CD4-positive, CD25-positive, alpha-beta regulatory T cell (primary cell): Measurements from ENCODE around the gene F13A1. TPM values are rescaled to one million over a fixed set of nuclear protein-coding genes. Genes with fewer than 3 reads are reported as not detected.

ENCODE experiments used
- ATAC-seq, 2 donors: fragments of 150-1000 bp; cut with Tn5 transposase; one replicate each; pipeline ENCODE4 v1.10.0; 2021; ENCODE audit warnings: low read depth in 2 of 2, moderate number of reproducible peaks in 2 of 2, moderate library complexity in 1 of 2
- DNase-seq, 3 donors: peaks; one replicate each; pipeline versions ENCODE4 v3.0.0 to v3.0.0-alpha.2; 2012 to 2022; ENCODE audit warnings: mixed read lengths in 1 of 3
- H3K27ac ChIP-seq: one replicate; pipeline ENCODE4 v1.7.0; 2013; ENCODE audit warnings: mild to moderate bottlenecking, low read length; ENCODE audit not compliant: insufficient read depth, poor library complexity, severe bottlenecking
- H3K27me3 ChIP-seq: one replicate; pipeline ENCODE4 v1.7.0; 2013; ENCODE audit warnings: low read length; ENCODE audit not compliant: control insufficient read depth, insufficient read depth
- H3K36me3 ChIP-seq: one replicate; pipeline ENCODE4 v1.7.0; 2013; ENCODE audit warnings: mild to moderate bottlenecking, low read length, moderate library complexity; ENCODE audit not compliant: control insufficient read depth, insufficient read depth
- H3K4me1 ChIP-seq: 2 replicates; pipeline ENCODE4 v1.7.0; 2013; ENCODE audit warnings: mild to moderate bottlenecking, low read length; ENCODE audit not compliant: insufficient read depth, control insufficient read depth, poor library complexity, severe bottlenecking
- H3K4me3 ChIP-seq: one replicate; pipeline ENCODE4 v1.7.0; 2013; ENCODE audit warnings: low read depth, mild to moderate bottlenecking, low read length, moderate library complexity
- H3K9me3 ChIP-seq, 2 experiments: 1 replicate in 1 of 2; 2 replicates in 1 of 2; pipeline ENCODE4 v1.7.0; 2013; ENCODE audit warnings: low read length in 2 of 2, mild to moderate bottlenecking in 1 of 2, moderate library complexity in 1 of 2; ENCODE audit not compliant: control insufficient read depth in 2 of 2
- H3K27ac Mint-ChIP-seq, 3 donors: one replicate each; pipeline ENCODE4 v1.8.0; 2020 to 2022; ENCODE audit warnings: mild to moderate bottlenecking in 3 of 3, mixed read lengths in 3 of 3, moderate library complexity in 2 of 3
- H3K27me3 Mint-ChIP-seq: one replicate; pipeline ENCODE4 v1.8.0; 2022; ENCODE audit warnings: mild to moderate bottlenecking, mixed read lengths
- H3K36me3 Mint-ChIP-seq: one replicate; pipeline ENCODE4 v1.8.0; 2020; ENCODE audit warnings: mixed read lengths
- H3K4me1 Mint-ChIP-seq, 4 donors: one replicate each; pipeline ENCODE4 v1.8.0; 2020 to 2022; ENCODE audit warnings: mixed read lengths in 4 of 4, mild to moderate bottlenecking in 1 of 4
- H3K4me3 Mint-ChIP-seq, 4 donors: one replicate each; pipeline ENCODE4 v1.8.0; 2020 to 2022; ENCODE audit warnings: mild to moderate bottlenecking in 4 of 4, mixed read lengths in 4 of 4, moderate library complexity in 3 of 4
- H3K9me3 Mint-ChIP-seq, 7 donors: one replicate each; pipeline ENCODE4 v1.8.0; 2020 to 2022; ENCODE audit warnings: mixed read lengths in 7 of 7, mild to moderate bottlenecking in 3 of 7, moderate library complexity in 2 of 7
- polyA plus RNA-seq, 4 donors: library from polyadenylated mRNA; unstranded; fragments of 300-500 nt; fragmentation: Illumina TruSeq; gene quantifications; one replicate each; pipeline ENCODE4 v1.2.3, GENCODE V29; 2021
- total RNA-seq: library from RNA; stranded (reverse); gene quantifications from one replicate; pipeline ENCODE4 v1.2.3, GENCODE V29; 2022

F13A1 gene
- total and polyA plus RNA-seq, 5 donors from 2014 or later, result 0.16 to 21.1 TPM; not detected in 3

GRCh38 chr6:6164367-6164766 is 156.1 kb downstream of the F13A1 start:
- DNase-seq (no peak), ATAC-seq (no peak)
- Mint-ChIP-seq H3K27ac (no peak overlapping the region), H3K9me3 (peaks cover 0 to 3% (median 0%) of the 10 kb centered on the region in 7 donors), H3K36me3 (no peaks in the 10 kb centered on the region), H3K4me3 (no peak overlapping the region), H3K27me3 (no peaks in the 10 kb centered on the region), H3K4me1 (no peaks in the 10 kb centered on the region)
- Histone ChIP-seq H3K4me1 (no peaks in the 10 kb centered on the region), H3K27ac (no peak overlapping the region), H3K27me3 (no peaks in the 10 kb centered on the region), H3K4me3 (no peak overlapping the region), H3K9me3 (no peaks in the 10 kb centered on the region), H3K36me3 (no peaks in the 10 kb centered on the region)

- H3K27ac ChIP-seq, result no peak overlapping the region
- no peaks in the 10 kb centered on the region for H3K36me3 ChIP-seq
- H3K4me1 Mint-ChIP-seq, result no peaks in the 10 kb centered on the region
- H3K4me1 ChIP-seq, result no peaks in the 10 kb centered on the region
- H3K27me3 Mint-ChIP-seq, result peaks cover 8% of the 10 kb centered on the region
- no peaks in the 10 kb centered on the region for H3K9me3 ChIP-seq
- H3K36me3 Mint-ChIP-seq, result no peaks in the 10 kb centered on the region
- no peak for DNase-seq
- no peak overlapping the region for H3K4me3 ChIP-seq
- peaks cover 2% of the 10 kb centered on the region for H3K27me3 ChIP-seq
- no peaks in the 10 kb centered on the region for H3K9me3 Mint-ChIP-seq
- no peak overlapping the region for H3K27ac Mint-ChIP-seq
- no peak overlapping the region for H3K4me3 Mint-ChIP-seq
- ATAC-seq, result no peak
Observed at GRCh38 chr6:6154335-6154734, 166.1 kb downstream of the F13A1 start.

- Histone ChIP-seq H3K27me3 (peaks cover 2% of the 10 kb centered on the region), H3K9me3 (no peaks in the 10 kb centered on the region), H3K36me3 (no peaks in the 10 kb centered on the region), H3K4me3 (no peak overlapping the region), H3K4me1 (no peaks in the 10 kb centered on the region), H3K27ac (no peak overlapping the region)
- Mint-ChIP-seq H3K27me3 (peaks cover 8% of the 10 kb centered on the region), H3K4me1 (no peaks in the 10 kb centered on the region), H3K9me3 (no peaks in the 10 kb centered on the region), H3K4me3 (no peak overlapping the region), H3K36me3 (no peaks in the 10 kb centered on the region), H3K27ac (no peak overlapping the region)
- ATAC-seq, result no peak
- no peak for DNase-seq
Observed at GRCh38 chr6:6152060-6152459, 168.4 kb downstream of the F13A1 start.

GRCh38 chr6:6148192-6148815 is 172.2 kb downstream of the F13A1 start:
- no peaks in the 10 kb centered on the region for H3K36me3 ChIP-seq
- no peaks in the 10 kb centered on the region for H3K27me3 Mint-ChIP-seq
- no peaks in the 10 kb centered on the region for H3K27me3 ChIP-seq
- no peak overlapping the region for H3K27ac ChIP-seq
- H3K9me3 ChIP-seq, result peaks cover 0 to 2% of the 10 kb centered on the region in 2 experiments
- peaks cover 0 to 7% (median 0%) of the 10 kb centered on the region in 7 donors for H3K9me3 Mint-ChIP-seq
- H3K4me1 ChIP-seq, result no peaks in the 10 kb centered on the region
- ATAC-seq, result no peak
- H3K36me3 Mint-ChIP-seq, result no peaks in the 10 kb centered on the region
- no peak overlapping the region for H3K4me3 ChIP-seq
- DNase-seq, result no peak
- H3K4me3 Mint-ChIP-seq, result no peak overlapping the region
- no peaks in the 10 kb centered on the region for H3K4me1 Mint-ChIP-seq
- no peak overlapping the region for H3K27ac Mint-ChIP-seq

GRCh38 chr6:6131492-6132109 is 188.9 kb downstream of the F13A1 start:
- Mint-ChIP-seq H3K27me3 (peaks cover 5% of the 10 kb centered on the region), H3K9me3 (peaks cover 0 to 2% (median 0%) of the 10 kb centered on the region in 7 donors)

GRCh38 chr6:6125495-6125894 is 195.0 kb downstream of the F13A1 start:
- Mint-ChIP-seq H3K27ac (peak overlapping the region in 1 of 3 donors; percentile 1), H3K4me1 (no peaks in the 10 kb centered on the region), H3K27me3 (peaks cover 10% of the 10 kb centered on the region), H3K4me3 (no peak overlapping the region), H3K9me3 (peaks cover 0 to 17% (median 4%) of the 10 kb centered on the region in 7 donors), H3K36me3 (no peaks in the 10 kb centered on the region)
- H3K4me3 ChIP-seq, result no peak overlapping the region
- DNase-seq (no peak), ATAC-seq (no peak)
- no peaks in the 10 kb centered on the region for H3K36me3 ChIP-seq
- H3K9me3 ChIP-seq, result no peaks in the 10 kb centered on the region
- H3K4me1 ChIP-seq, result no peaks in the 10 kb centered on the region
- H3K27me3 ChIP-seq, result peaks cover 2% of the 10 kb centered on the region
- H3K27ac ChIP-seq, result no peak overlapping the region

More at GRCh38 chr6:6131492-6132109, 188.9 kb downstream of the F13A1 start:
- Histone ChIP-seq H3K27ac (no peak overlapping the region), H3K4me1 (no peaks in the 10 kb centered on the region), H3K4me3 (no peak overlapping the region), H3K9me3 (no peaks in the 10 kb centered on the region), H3K27me3 (no peaks in the 10 kb centered on the region), H3K36me3 (no peaks in the 10 kb centered on the region)
- Mint-ChIP-seq H3K4me1 (no peaks in the 10 kb centered on the region), H3K36me3 (no peaks in the 10 kb centered on the region), H3K27ac (no peak overlapping the region), H3K4me3 (no peak overlapping the region)
- DNase-seq (peak in 2 of 3 donors; percentile 6 to 48), ATAC-seq (no peak)

GRCh38 chr6:6123803-6124202 is 196.7 kb downstream of the F13A1 start:
- Mint-ChIP-seq H3K4me1 (no peaks in the 10 kb centered on the region), H3K27ac (no peak overlapping the region), H3K9me3 (peaks cover 2 to 17% (median 7%) of the 10 kb centered on the region in 7 donors), H3K27me3 (peaks cover 16% of the 10 kb centered on the region), H3K4me3 (no peak overlapping the region), H3K36me3 (no peaks in the 10 kb centered on the region)
- H3K36me3 ChIP-seq, result no peaks in the 10 kb centered on the region
- DNase-seq, result no peak
- H3K4me1 ChIP-seq, result no peaks in the 10 kb centered on the region
- no peak overlapping the region for H3K4me3 ChIP-seq
- peaks cover 2% of the 10 kb centered on the region for H3K27me3 ChIP-seq
- H3K9me3 ChIP-seq, result no peaks in the 10 kb centered on the region
- no peak overlapping the region for H3K27ac ChIP-seq
- ATAC-seq, result no peak

- H3K27me3 ChIP-seq, result peaks cover 2% of the 10 kb centered on the region
- Mint-ChIP-seq H3K9me3 (peaks cover 2 to 29% (median 8%) of the 10 kb centered on the region in 7 donors), H3K4me1 (no peaks in the 10 kb centered on the region), H3K27me3 (peaks cover 16% of the 10 kb centered on the region), H3K4me3 (no peak overlapping the region), H3K27ac (no peak overlapping the region), H3K36me3 (no peaks in the 10 kb centered on the region)
- H3K27ac ChIP-seq, result no peak overlapping the region
- H3K4me3 ChIP-seq, result no peak overlapping the region
- ATAC-seq (no peak), DNase-seq (no peak)
- H3K36me3 ChIP-seq, result no peaks in the 10 kb centered on the region
- no peaks in the 10 kb centered on the region for H3K9me3 ChIP-seq
- H3K4me1 ChIP-seq, result no peaks in the 10 kb centered on the region
Observed at GRCh38 chr6:6121943-6122342, 198.5 kb downstream of the F13A1 start.
